COLO829 (cell line): Measurements from ENCODE around the gene NAT8L.
"Not testable (repeated sequence)": the region's sequence is repeated elsewhere in the genome, so short reads cannot be mapped to it uniquely, and the experiment has no call there.

Experiments used
- DNase-seq: peaks from one replicate; pipeline ENCODE4 v3.0.0; 2012; ENCODE audit warnings: low spot score

NAT8L gene

DNA sequence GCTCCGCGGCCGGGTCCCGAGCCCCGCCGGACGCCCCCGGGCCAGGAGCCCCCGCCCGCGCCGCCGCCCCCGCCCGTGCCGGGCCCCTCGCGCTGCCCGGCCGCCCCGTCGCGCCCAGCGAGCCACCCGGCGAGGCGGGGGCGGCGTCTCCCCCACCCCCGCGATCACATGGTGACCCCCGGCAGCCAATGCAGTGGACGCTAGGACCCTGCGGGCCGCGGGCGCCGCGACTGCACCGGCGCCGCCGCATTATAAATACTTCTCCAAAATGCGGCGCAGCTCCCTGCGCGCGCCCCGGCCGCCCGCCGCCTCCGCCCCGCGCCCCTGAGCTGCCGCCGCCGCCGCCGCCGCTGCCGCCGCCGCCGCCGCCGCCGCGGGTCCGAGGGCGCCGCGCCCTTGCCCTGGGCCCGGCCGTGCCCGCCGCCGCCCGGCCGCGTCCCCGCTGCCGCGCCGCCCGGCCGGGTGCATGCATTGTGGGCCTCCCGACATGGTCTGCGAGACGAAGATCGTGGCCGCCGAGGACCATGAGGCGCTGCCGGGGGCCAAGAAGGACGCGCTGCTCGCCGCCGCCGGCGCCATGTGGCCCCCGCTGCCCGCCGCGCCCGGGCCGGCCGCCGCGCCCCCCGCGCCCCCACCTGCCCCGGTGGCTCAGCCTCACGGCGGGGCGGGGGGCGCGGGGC lies at the start of gene NAT8L:
Gene NAT8L (plus strand): TSS at position 282 of the 680 bp plus-strand sequence. CDS start 185 bp downstream, at position 467.
- no peak for DNase-seq

DNA sequence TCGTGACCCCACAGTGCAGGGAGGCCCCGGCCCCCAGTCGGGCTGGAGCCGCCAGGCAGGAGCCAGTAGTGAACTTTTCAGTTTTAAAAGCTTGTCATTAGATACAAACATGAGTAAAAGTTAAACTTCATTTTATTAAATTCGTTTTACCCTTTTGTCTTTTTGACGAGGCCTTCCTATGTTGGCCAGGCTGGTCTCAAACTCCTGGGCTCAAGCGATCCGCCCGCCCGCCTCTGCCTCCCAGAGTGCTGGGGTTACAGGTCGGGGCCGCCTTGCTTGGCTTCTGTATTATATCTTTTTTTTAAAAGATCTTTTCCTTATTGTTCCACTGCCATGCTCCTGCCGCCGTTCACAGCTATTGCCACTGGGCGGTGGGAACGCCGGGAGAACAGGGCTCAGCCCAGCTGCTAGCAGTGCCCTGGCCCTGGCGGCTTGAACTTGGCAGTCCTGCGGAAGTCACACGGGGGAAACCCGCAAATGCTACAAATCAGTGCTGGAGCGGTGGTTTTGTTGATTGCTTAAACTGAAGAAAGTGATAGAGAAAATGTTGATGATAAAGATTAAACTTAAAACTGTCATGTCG lies 49.4 kb upstream of the NAT8L start:
- DNase-seq = peak; percentile 58

DNA sequence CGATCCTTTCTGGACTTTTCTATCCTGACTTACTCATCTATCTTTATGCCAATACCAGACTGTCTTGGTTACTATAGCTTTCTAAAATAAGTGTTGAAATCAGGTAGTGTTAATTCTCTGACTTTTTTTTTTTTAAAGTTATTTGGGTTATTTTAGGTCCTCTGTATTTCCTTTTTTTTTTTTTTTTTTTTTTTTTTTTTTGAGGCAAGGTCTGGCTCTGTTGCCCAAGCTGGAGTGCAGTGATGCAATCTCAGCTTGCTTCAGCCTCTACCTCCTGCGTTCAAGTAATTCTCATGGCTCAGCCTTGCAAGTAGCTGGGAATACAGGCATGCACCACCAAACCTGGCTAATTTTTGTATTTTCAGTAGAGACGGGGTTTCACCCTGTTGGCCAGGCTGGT lies 47.5 kb upstream of the NAT8L start:
- no peak for DNase-seq

GRCh38 chr4:2015008-2015407 lies 44.1 kb upstream of the NAT8L start:
- no peak for DNase-seq

GRCh38 chr4:2021358-2022018 lies 37.6 kb upstream of the NAT8L start:
- not testable (repeated sequence) for DNase-seq

DNA sequence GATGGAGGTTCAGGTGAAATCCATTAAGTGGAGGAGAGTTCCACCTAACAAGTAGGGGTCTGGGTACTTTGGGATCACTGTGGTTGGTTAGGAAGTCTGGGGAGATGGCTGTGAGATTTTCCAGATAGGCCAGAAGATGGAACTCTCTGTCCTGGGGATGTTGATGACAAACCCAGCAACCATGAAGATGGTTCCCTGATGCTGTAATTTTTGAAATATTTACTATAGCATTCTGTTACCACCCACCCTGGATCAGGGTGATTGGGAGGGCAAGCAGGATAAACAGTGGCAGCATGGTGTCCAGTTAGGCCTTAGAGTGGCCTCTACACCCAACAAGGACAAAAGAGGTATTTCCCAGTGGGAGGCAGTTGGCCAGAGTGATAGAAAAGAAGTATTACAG lies 34.4 kb upstream of the NAT8L start:
- no peak for DNase-seq

GRCh38 chr4:2025817-2026216 lies 33.3 kb upstream of the NAT8L start:
- DNase-seq = no peak

DNA sequence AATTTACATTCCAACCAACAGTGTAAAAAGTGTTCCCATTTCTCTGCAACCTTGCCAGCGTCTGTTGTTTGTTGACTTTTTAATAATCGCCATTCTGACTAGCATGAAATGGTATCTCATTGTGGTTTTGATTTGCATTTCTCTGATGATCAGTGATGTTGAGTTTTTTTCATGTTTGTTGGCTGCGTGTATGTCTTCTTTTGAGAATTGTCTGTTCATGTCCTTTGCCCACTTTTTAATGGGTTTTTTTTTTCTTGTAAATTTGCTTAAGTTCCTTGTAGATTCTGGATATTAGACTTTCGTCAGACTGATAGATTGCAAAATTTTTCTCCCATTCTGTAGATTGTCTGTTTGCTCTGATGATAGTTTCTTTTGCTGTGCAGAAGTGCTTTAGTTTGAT lies 32.0 kb upstream of the NAT8L start:
- not testable (repeated sequence) for DNase-seq

GRCh38 chr4:2031161-2031560 lies 28.0 kb upstream of the NAT8L start:
- not testable (repeated sequence) for DNase-seq

DNA sequence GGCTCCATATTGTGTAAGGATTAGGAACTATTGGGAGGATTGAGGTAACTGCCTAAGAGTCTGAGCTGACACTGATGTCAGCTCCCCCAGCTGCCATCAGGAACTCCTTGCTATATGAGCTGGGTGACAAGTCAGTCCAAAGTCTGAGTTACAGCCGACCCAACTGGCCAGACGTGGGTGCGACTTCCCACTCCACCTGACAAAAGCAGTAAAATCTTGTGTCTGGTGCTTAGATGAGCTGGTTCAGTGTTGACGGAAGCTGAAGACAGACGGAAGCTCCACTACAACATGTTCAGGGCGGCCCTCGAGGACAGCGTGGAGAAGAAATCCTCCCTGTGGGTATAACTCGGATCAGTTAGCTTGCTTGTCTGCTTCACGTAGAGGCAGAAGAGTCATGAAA lies 22.8 kb upstream of the NAT8L start:
- DNase-seq = no peak

DNA sequence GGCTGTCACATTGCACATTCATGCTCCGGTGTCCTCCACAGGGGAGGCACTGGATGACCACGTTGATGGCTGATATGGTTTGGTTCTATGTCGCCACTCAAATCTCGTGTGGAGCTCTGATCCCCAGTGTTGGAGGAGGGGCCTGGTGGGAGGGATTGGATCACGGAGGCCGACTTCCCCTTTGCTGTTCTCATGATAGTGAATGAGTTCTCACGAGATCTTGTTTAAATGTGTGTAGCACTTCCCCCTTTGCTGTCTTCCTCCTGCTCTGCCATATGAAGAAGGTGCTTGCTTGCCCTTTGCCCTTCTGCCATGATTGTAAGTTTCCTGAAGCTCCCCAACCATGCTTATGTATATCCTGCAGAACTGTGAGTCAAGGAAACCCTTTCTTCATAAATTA lies 22.3 kb upstream of the NAT8L start:
- no peak for DNase-seq

GRCh38 chr4:2040391-2041238 lies 18.5 kb upstream of the NAT8L start:
- no peak for DNase-seq

GRCh38 chr4:2041239-2042130 lies 17.6 kb upstream of the NAT8L start:
- peak; percentile 80 for DNase-seq

DNA sequence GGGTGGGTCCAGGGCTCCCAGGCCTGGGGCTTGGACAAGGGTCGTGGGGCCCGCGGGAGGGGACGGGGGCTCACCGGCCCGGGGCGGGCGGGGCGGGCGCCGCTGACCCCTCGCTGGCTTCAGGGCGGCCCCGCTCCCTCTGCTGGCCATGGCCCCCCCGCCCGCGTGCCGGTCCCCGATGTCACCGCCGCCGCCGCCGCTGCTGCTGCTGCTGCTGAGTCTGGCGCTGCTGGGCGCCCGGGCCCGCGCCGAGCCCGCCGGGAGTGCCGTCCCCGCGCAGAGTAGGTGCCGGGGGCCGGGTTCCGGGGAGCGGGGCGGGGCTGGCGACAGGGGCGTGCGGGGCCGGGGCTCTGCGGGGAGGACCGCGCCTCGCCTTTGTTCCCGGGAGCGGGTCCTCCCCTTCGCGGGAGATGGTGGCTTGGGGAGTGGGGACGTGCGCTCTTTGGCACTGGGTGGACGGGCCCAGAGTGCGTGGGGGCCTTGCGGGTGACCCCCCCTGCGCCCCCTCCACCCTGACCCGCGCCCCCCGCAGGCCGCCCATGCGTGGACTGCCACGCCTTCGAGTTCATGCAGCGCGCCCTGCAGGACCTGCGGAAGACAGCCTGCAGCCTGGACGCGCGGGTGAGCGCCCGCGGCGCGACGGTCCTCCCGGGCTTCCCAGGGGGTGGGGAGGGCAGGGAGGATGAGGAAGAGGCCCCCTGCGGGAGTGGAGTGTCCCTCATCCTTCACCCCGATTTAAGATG lies 16.8 kb upstream of the NAT8L start:
- no peak for DNase-seq

- DNase-seq = no peak
Observed at GRCh38 chr4:2042947-2043395, 16.2 kb upstream of the NAT8L start.

DNA sequence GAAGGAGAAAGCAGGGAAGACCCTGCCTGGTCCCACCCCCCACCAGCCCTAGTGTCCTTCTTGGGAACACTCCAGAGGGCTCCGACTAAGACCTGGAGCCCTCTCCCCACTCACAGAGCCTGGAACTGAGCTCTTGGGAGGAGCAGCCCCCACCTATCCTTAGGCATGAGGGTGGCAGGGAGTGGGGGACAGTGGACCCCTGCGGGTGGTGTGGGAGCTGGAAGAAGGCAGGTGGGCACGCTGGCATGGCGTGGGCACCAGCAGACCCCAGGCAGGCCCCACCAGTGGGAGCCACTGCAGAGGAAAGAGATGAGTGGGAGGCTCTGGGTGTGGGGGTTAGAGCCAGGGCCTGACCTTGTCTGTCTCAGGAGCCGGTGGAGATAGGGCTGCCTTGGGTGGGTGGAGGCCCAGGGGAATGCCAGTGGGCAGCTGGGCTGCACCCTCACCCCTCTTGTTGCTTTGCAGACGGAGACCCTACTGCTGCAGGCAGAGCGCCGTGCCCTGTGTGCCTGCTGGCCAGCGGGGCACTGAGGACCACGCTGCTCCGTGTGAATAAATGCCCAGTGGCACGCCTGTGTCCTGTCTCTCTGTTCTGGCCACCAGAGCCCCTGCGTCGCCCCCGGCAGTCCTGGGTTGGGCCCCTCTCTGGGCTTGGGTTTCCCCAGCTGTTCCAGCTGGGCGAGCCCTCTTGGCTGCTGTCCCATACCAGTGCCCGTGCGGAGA lies 15.6 kb upstream of the NAT8L start:
- no peak for DNase-seq

DNA sequence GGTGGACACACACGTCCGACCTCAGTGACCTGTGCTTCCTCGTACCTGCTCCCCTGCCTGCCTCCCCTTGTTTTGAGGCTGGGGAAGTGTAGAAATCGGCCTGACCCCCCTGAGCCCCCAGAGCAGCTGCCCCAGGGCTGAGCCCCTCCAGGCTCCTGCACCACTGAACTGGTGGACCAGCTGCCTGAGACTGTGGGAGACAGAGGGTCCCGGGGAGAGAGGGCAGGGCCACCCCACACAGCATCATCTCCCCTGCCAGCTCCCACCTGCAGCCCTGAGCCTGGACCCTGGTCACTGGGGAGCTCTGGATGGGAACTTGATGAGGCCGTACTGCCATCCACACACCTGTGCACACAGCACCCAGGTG lies 15.0 kb upstream of the NAT8L start:
- no peak for DNase-seq

- no peak for DNase-seq
Observed at GRCh38 chr4:2044542-2045517, 14.3 kb upstream of the NAT8L start.

DNA sequence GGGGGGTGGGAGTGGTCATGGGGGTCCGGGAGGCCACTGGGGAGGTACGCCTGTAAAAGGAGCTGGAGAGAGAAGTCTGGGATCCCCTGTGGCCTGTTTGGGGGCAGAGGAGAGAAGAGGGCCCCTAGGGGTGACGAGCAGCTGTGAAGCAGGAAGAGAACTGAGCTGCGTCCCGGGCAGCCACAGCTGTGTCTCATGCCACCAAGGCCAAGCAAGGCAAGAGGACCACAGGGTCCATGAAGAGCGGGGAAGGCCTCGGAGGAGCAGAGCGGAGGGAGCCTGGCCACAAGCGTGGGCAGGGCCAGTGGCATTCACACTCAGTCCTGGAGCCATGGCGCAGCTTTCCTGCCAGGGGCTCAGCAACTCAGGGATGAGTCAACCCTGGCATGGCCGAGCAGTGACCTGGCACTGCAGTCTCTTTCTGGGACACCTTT lies 13.6 kb upstream of the NAT8L start:
- DNase-seq = no peak
